Hematopoietic multipotent progenitor cell treated with erythropoietin and hydrocortisone succinate and interleukin-3 and kit ligand, for 17 days (in vitro differentiated cells): Measurements from ENCODE around the gene TUT4.

Source experiments
- DNase-seq: peaks from one replicate; pipeline ENCODE4 v3.0.0-alpha.2; 2015; ENCODE audit warnings: low spot score

The TUT4 gene

GRCh38 chr1:52569449-52570210, 16.7 kb upstream of the TUT4 start:
- no peak for DNase-seq

- no peak for DNase-seq
Observed at GRCh38 chr1:52567943-52568342, 15.1 kb upstream of the TUT4 start.

- no peak for DNase-seq
Observed at GRCh38 chr1:52562766-52563165, 9.9 kb upstream of the TUT4 start.

- no peak for DNase-seq
Observed at GRCh38 chr1:52559875-52560274, 7.0 kb upstream of the TUT4 start.

GRCh38 chr1:52558941-52559340, 6.0 kb upstream of the TUT4 start:
- DNase-seq: no peak

- DNase-seq: no peak
Observed at GRCh38 chr1:52556641-52557360, 3.9 kb upstream of the TUT4 start.

GRCh38 chr1:52554756-52555155, 1.9 kb upstream of the TUT4 start:
- DNase-seq: no peak

- DNase-seq: no peak
Observed at GRCh38 chr1:52554267-52554640, 1.4 kb upstream of the TUT4 start.

GRCh38 chr1:52553362-52554266, 722 bp upstream of the TUT4 start:
- no peak for DNase-seq

GRCh38 chr1:52552236-52552504, 722 bp downstream of the TUT4 start:
- no peak for DNase-seq

GRCh38 chr1:52551507-52552235, 1.2 kb downstream of the TUT4 start:
- no peak for DNase-seq

- no peak for DNase-seq
Observed at GRCh38 chr1:52550447-52550846, 2.4 kb downstream of the TUT4 start.

GRCh38 chr1:52549267-52549666, 3.6 kb downstream of the TUT4 start:
- no peak for DNase-seq

- DNase-seq: no peak
Observed at GRCh38 chr1:52546852-52547251, 6.0 kb downstream of the TUT4 start.

- DNase-seq: no peak
Observed at GRCh38 chr1:52544665-52545525, 8.0 kb downstream of the TUT4 start.

- no peak for DNase-seq
Observed at GRCh38 chr1:52542085-52542688, 10.7 kb downstream of the TUT4 start.

GRCh38 chr1:52534928-52535764, 17.7 kb downstream of the TUT4 start:
- DNase-seq: no peak

GRCh38 chr1:52533713-52534112, 19.2 kb downstream of the TUT4 start:
- no peak for DNase-seq

GRCh38 chr1:52532731-52533327, 20.1 kb downstream of the TUT4 start:
- DNase-seq: no peak

- DNase-seq: no peak
Observed at GRCh38 chr1:52532247-52532646, 20.6 kb downstream of the TUT4 start.
